Prostate gland (tissue), 2 donors: ENCODE data around the gene SESN1. TPM values are rescaled to one million over a fixed set of nuclear protein-coding genes. Genes with fewer than 3 reads are reported as not detected.

Experiments used
- DNase-seq: peaks from one replicate; pipeline ENCODE4 v3.0.0-alpha.2; 2019; ENCODE audit warnings: low spot score
- H3K27ac ChIP-seq, 2 donors: fragments of 200-600 bp; sonication (generic); 2 replicates each; pipeline ENCODE4 v1.5.1; 2017 to 2019
- H3K27me3 ChIP-seq: fragments of 200-600 bp; sonication (generic); replicated peaks from 2 replicates; pipeline ENCODE4 v1.5.1; 2019; ENCODE audit not compliant: insufficient read depth
- H3K36me3 ChIP-seq, 2 donors: fragments of 200-600 bp; sonication (generic); 1 replicate in 1 of 2; 2 replicates in 1 of 2; pipeline versions ENCODE4 v1.5.1 to v1.8.1; 2017 to 2019
- H3K4me1 ChIP-seq: fragments of 200-600 bp; sonication (generic); replicated peaks from 2 replicates; pipeline ENCODE4 v1.5.1; 2019
- H3K4me3 ChIP-seq, 2 donors: fragments of 200-600 bp; sonication (generic); 2 replicates each; pipeline ENCODE4 v1.5.1; 2017 to 2019
- H3K9me3 ChIP-seq: fragments of 200-600 bp; sonication (generic); 2 replicates; pipeline ENCODE4 v1.5.1; 2017
- CTCF ChIP-seq, 4 experiments: fragments of 200-600 bp in 2 of 4; fragments of 450-650 bp in 2 of 4; sonication (generic) in 2 of 4; IDR thresholded peaks; 1 replicate in 3 of 4; 2 replicates in 1 of 4; pipeline ENCODE4 v1.5.1; 2016 to 2019; ENCODE audit warnings: antibody characterized with exemption in 4 of 4, mild to moderate bottlenecking in 2 of 4, moderate library complexity in 2 of 4
- POLR2A ChIP-seq: fragments of 450-650 bp; IDR thresholded peaks from one replicate; pipeline ENCODE4 v1.6.1; 2016; ENCODE audit warnings: antibody characterized with exemption, mild to moderate bottlenecking
- POLR2AphosphoS5 ChIP-seq: sonication (generic); formaldehyde crosslinking; IDR thresholded peaks from one replicate; pipeline ENCODE4 v1.6.1; 2017; ENCODE audit warnings: antibody characterized with exemption
- WGBS: methylation state at CpG from one replicate; pipeline ENCODE4 v1.1.5; 2018; 5-methylcytosine and 5-hydroxymethylcytosine counted together
- intact Hi-C: fragments of 100-400 bp; cut with DNase I; formaldehyde crosslinking; loops from one replicate; pipeline ENCODE4 v1.14.2; 2022
- small RNA-seq, 2 donors: library from RNA; depleted of rRNA; stranded (forward); fragments of <200 nt; gene quantifications; one replicate each; pipeline ENCODE3, GENCODE V24; 2016
- total RNA-seq, 2 donors: library from RNA; depleted of rRNA; stranded (reverse); fragments of >200 nt; gene quantifications; one replicate each; pipeline ENCODE4 v1.1.0, GENCODE V29; 2016

SESN1 gene
- total RNA-seq, 2 donors from 2014 or later: 92.2 to 140 TPM

- no peaks in the 10 kb centered on the region for H3K9me3 ChIP-seq
- WGBS: 60% methylated on average over 9 of the region's 9 CpGs
- intact Hi-C loops: loop anchor here (5.0 kb wide), 1 partner anchor 129 kb away; no protein-coding TSS in a partner anchor
- H3K36me3 ChIP-seq: no peaks in the 10 kb centered on the region
- no peak for DNase-seq
- peaks cover 10% of the 10 kb centered on the region for H3K4me1 ChIP-seq
- no peak overlapping the region for H3K27ac ChIP-seq
- no peaks in the 10 kb centered on the region for H3K27me3 ChIP-seq
- no peak overlapping the region for H3K4me3 ChIP-seq
- no peak for TF ChIP-seq POLR2AphosphoS5
- TF ChIP-seq CTCF (IDR thresholded peaks at IDR 0.05): no peak
- no peak for TF ChIP-seq POLR2A
These were observed 151.8 kb downstream of the SESN1 start for GRCh38 chr6:108942556-108943492.

- no peak for TF ChIP-seq POLR2A
- TF ChIP-seq POLR2AphosphoS5: no peak
- TF ChIP-seq CTCF (IDR thresholded peaks at IDR 0.05): no peak
- 65% methylated on average over 2 of the region's 2 CpGs for WGBS
- peaks cover 4% of the 10 kb centered on the region for H3K4me1 ChIP-seq
- intact Hi-C loops: loop anchor here (5.0 kb wide), 1 partner anchor 130 kb away; no protein-coding TSS in a partner anchor
- DNase-seq: no peak
- H3K9me3 ChIP-seq: no peaks in the 10 kb centered on the region
- H3K36me3 ChIP-seq: no peaks in the 10 kb centered on the region
- no peak overlapping the region for H3K27ac ChIP-seq
- no peak overlapping the region for H3K4me3 ChIP-seq
- H3K27me3 ChIP-seq: no peaks in the 10 kb centered on the region
These were observed 152.8 kb downstream of the SESN1 start for GRCh38 chr6:108941859-108942258.

- Histone ChIP-seq H3K4me3 (no peak overlapping the region), H3K27me3 (no peaks in the 10 kb centered on the region), H3K4me1 (no peaks in the 10 kb centered on the region), H3K9me3 (no peaks in the 10 kb centered on the region), H3K27ac (no peak overlapping the region), H3K36me3 (no peaks in the 10 kb centered on the region)
- intact Hi-C loops: loop anchor here (5.0 kb wide), 1 partner anchor 131 kb away; no protein-coding TSS in a partner anchor
- DNase-seq: no peak
- TF ChIP-seq POLR2A: no peak
- WGBS: 26% methylated on average over 1 of the region's 1 CpG
These were observed 153.4 kb downstream of the SESN1 start for GRCh38 chr6:108941281-108941680.

GRCh38 chr6:108940741-108941140, 153.9 kb downstream of the SESN1 start:
- Histone ChIP-seq H3K4me3 (no peak overlapping the region), H3K36me3 (no peaks in the 10 kb centered on the region), H3K4me1 (no peaks in the 10 kb centered on the region), H3K9me3 (no peaks in the 10 kb centered on the region), H3K27ac (no peak overlapping the region), H3K27me3 (no peaks in the 10 kb centered on the region)
- TF ChIP-seq POLR2AphosphoS5: no peak
- TF ChIP-seq POLR2A: no peak
- no peak for TF ChIP-seq CTCF (IDR thresholded peaks at IDR 0.05)
- DNase-seq: no peak
- intact Hi-C loops: loop anchor here (5.0 kb wide), 1 partner anchor 132 kb away; no protein-coding TSS in a partner anchor
- WGBS: 65% methylated on average over 5 of the region's 5 CpGs

GRCh38 chr6:108937170-108937569, 157.5 kb downstream of the SESN1 start:
- Histone ChIP-seq H3K27me3 (no peaks in the 10 kb centered on the region), H3K36me3 (no peaks in the 10 kb centered on the region), H3K9me3 (no peaks in the 10 kb centered on the region), H3K4me1 (no peaks in the 10 kb centered on the region), H3K27ac (no peak overlapping the region), H3K4me3 (no peak overlapping the region)
- TF ChIP-seq POLR2A (no peak), POLR2AphosphoS5 (no peak), CTCF (IDR thresholded peaks at IDR 0.05) (no peak)
- no peak for DNase-seq
- intact Hi-C loops: no loop called here
- 89% methylated on average over 1 of the region's 1 CpG for WGBS

Small RNAs within 50 kb of the gene (small RNA-seq; reads per million reads assigned to genes)
- gene RNU6-653P: 0 reads per million in 2 donors

Other genes with a start within 250 kb of the SESN1 start
- 1 to 10 TPM; 2.0 to 8.4 TPM for gene ARMC2, start 246.4 kb downstream of the SESN1 start, total RNA-seq
- gene CEP57L1, start 661 bp upstream of the SESN1 start, total RNA-seq: 10 to 100 TPM in 1 of 2 donors, 1 to 10 TPM in 1; 9.9 to 11.8 TPM